Measurements from ENCODE around the gene PHLDB2. TPM values are rescaled to one million over a fixed set of nuclear protein-coding genes. Genes with fewer than 3 reads are reported as not detected.

PHLDB2 gene
- total and polyA plus RNA-seq, 3 experiments from 2014 or later = 1.9 to 8.1 (median 2.2) TPM

DNA sequence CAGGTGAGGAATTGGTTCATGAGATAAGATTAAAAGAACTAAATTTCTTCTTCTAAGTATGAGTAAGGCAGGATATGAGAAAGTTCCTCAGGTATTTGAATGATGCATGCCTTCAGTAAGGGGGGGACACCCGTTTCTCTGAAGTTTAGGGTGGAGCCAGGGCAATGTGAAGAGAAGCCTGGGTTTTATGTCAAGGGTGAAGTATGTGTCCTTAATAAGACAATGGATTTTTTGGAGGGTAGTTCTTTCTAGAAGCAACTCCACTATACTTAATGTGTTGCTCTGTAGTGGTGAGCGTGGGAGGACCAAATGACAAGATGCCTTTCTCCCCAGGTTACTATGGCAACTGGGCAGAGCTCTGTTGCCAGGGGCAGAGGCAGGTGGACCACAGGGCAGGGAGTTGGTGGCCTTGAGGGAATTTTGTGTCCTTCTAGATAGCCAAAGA lies 44.0 kb downstream of the PHLDB2 start:
- POLR2A ChIA-PET = no interaction called here
- Mint-ChIP-seq H3K4me3 (no peak overlapping the region), H3K4me1 (peaks cover 0 to 11% (median 2%) of the 10 kb centered on the region in 3 donors), H3K27me3 (peaks cover 0 to 3% of the 10 kb centered on the region in 2 donors), H3K27ac (peak overlapping the region in 1 of 8 donors; percentile 46), H3K36me3 (peaks cover 4 to 21% (median 6%) of the 10 kb centered on the region in 3 donors), H3K9me3 (no peaks in the 10 kb centered on the region)
- no peak for DNase-seq
- CTCF ChIA-PET = no interaction called here
- Histone ChIP-seq H3K4me1 (ENCODE audit: insufficient read depth, low read length) (no peaks in the 10 kb centered on the region), H3K27me3 (ENCODE audit: insufficient read depth, low read length, poor library complexity, severe bottlenecking) (no peaks in the 10 kb centered on the region), H3K27ac (ENCODE audit: low read depth, low read length) (no peak overlapping the region), H3K4me3 (ENCODE audit: low read length) (no peak overlapping the region), H3K36me3 (ENCODE audit: insufficient read depth, low read length) (no peaks in the 10 kb centered on the region), H3K9me3 (ENCODE audit: low read length) (no peaks in the 10 kb centered on the region)

DNA sequence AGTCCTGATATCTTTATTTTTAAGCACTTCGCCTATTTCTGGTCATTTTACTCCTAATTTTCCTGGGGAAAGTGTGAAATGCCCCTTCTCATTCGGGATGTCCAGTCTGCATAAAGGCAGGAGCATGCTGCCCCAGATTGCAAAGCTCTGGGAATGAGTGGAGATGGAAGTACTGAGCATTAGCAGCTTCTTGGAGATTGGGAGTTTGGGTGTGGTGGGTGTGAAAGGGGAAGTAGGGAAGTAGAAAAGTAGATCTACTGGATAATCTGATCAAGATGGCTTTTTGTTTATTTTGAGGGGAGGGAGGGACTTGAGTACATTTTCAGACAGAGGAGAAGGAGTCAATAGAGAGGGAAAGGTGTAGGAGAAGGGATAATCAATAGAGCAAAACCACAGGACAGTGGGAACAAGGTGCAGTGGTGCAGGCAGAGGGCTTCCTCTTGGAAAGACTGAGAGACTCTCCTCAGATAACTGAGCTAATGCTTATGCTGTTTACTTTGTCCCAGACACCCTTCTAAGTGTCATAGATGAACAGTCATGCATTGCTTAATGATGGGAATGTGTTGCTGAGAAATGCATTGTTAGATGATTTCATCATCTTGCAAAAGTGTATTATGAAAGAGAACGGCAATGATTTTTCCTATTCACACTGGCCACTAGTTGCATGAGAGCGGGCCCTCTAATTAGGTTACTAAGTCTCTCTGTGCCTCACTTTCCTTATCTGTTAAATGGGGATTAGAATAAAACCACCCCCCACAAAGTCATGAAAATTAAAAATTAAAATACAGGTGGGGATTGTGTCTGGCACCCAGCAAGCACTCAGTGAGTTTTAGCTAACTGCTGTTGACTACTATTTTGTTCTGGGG lies 45.5 kb downstream of the PHLDB2 start:
- Histone ChIP-seq H3K4me3 (ENCODE audit: low read length) (no peak overlapping the region), H3K4me1 (ENCODE audit: insufficient read depth, low read length) (no peaks in the 10 kb centered on the region), H3K27me3 (ENCODE audit: insufficient read depth, low read length, poor library complexity, severe bottlenecking) (no peaks in the 10 kb centered on the region), H3K27ac (ENCODE audit: low read depth, low read length) (no peak overlapping the region), H3K36me3 (ENCODE audit: insufficient read depth, low read length) (no peaks in the 10 kb centered on the region), H3K9me3 (ENCODE audit: low read length) (no peaks in the 10 kb centered on the region)
- Mint-ChIP-seq H3K4me1 (peaks cover 0 to 11% (median 0%) of the 10 kb centered on the region in 3 donors), H3K27me3 (peaks cover 0 to 3% of the 10 kb centered on the region in 2 donors), H3K27ac (peak overlapping the region in 2 of 8 donors; percentile 25 to 62), H3K4me3 (peak overlapping the region in 1 of 7 donors; percentile 24), H3K9me3 (no peaks in the 10 kb centered on the region), H3K36me3 (peaks cover 0 to 18% (median 8%) of the 10 kb centered on the region in 3 donors)
- CTCF ChIA-PET = no interaction called here
- POLR2A ChIA-PET = no interaction called here
- DNase-seq = no peak

DNA sequence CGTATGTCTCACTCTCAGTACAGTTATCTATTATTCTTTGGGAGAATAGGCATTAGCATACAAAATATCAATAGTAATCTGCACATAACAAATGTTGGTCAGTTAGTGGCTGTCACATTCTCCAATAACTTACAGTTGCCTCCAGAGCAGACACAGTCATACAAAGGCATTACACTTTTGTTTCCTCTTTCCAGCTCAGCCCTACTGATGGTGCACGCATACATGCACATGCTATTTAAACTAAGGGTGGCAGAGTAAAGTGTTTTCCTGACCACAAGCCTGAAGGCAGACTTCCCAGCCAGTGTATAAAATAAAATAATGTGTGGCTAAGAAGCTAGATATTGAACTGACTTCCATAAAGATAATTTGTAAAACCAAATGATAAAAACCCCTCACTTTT lies 47.6 kb downstream of the PHLDB2 start:
- peaks cover 9 to 12% (median 9%) of the 10 kb centered on the region in 3 donors for H3K4me1 Mint-ChIP-seq
- POLR2A ChIA-PET = no interaction called here

DNA sequence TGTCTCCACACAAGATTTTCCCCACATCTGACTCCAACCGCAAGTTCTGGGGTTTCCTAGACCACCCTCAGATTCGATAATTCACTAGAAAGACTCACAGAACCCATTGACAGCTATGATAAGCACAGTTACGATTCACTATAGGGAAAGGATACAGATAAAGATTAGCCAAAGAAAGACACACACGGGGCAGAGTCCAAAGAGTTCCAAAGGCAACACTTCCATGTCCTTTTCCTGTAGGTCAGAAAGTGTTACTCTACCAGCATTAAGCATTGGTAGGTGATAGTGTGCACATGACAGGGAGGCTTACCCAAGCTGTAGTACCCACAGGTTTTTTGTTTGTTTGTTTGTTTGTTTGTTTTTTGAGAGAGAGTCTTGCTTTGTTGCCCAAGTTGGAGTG lies 48.1 kb downstream of the PHLDB2 start:
- no peaks in the 10 kb centered on the region for H3K9me3 Mint-ChIP-seq
- H3K27me3 Mint-ChIP-seq = peaks cover 0 to 3% of the 10 kb centered on the region in 2 donors
- CTCF ChIA-PET = no interaction called here
- Histone ChIP-seq H3K36me3 (ENCODE audit: insufficient read depth, low read length) (no peaks in the 10 kb centered on the region), H3K27me3 (ENCODE audit: insufficient read depth, low read length, poor library complexity, severe bottlenecking) (no peaks in the 10 kb centered on the region), H3K27ac (ENCODE audit: low read depth, low read length) (no peak overlapping the region), H3K4me1 (ENCODE audit: insufficient read depth, low read length) (no peaks in the 10 kb centered on the region), H3K9me3 (ENCODE audit: low read length) (no peaks in the 10 kb centered on the region), H3K4me3 (ENCODE audit: low read length) (no peak overlapping the region)
- H3K27ac Mint-ChIP-seq = no peak overlapping the region
- H3K4me1 Mint-ChIP-seq = peaks cover 9 to 12% (median 9%) of the 10 kb centered on the region in 3 donors
- no peak overlapping the region for H3K4me3 Mint-ChIP-seq
- H3K36me3 Mint-ChIP-seq = peaks cover 0 to 14% (median 6%) of the 10 kb centered on the region in 3 donors
- DNase-seq = no peak
- POLR2A ChIA-PET = no interaction called here

More for the DNA sequence above, 47.6 kb downstream of the PHLDB2 start:
- Mint-ChIP-seq H3K36me3 (peaks cover 0 to 14% (median 6%) of the 10 kb centered on the region in 3 donors), H3K27ac (no peak overlapping the region), H3K27me3 (peaks cover 0 to 3% of the 10 kb centered on the region in 2 donors), H3K4me3 (no peak overlapping the region), H3K9me3 (no peaks in the 10 kb centered on the region)
- no peaks in the 10 kb centered on the region for H3K4me1 ChIP-seq (ENCODE audit: insufficient read depth, low read length)
- no peak for DNase-seq
- H3K36me3 ChIP-seq (ENCODE audit: insufficient read depth, low read length) = no peaks in the 10 kb centered on the region
- no peaks in the 10 kb centered on the region for H3K27me3 ChIP-seq (ENCODE audit: insufficient read depth, low read length, poor library complexity, severe bottlenecking)
- H3K4me3 ChIP-seq (ENCODE audit: low read length) = no peak overlapping the region
- no peaks in the 10 kb centered on the region for H3K9me3 ChIP-seq (ENCODE audit: low read length)
- H3K27ac ChIP-seq (ENCODE audit: low read depth, low read length) = no peak overlapping the region
- CTCF ChIA-PET = no interaction called here

DNA sequence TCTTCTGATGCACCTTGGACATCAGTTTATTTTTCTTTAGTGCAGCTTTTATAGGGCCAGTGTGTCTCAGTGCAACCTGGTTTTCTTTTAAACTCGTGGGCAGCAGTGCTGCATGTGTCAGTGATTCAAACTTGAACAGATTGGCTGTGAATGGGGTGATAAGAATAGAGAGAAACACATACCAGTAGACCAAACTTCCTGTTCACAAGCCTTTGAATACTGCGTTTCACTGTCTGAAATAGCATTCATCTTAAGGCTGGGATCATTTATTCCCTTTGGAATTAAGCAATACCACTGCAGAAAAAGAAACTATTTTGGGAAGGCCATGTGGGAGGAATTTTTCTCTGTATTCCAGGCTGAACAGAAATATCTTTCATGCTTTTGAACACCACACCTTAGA lies 51.7 kb downstream of the PHLDB2 start:
- Histone ChIP-seq H3K9me3 (ENCODE audit: low read length) (no peaks in the 10 kb centered on the region), H3K36me3 (ENCODE audit: insufficient read depth, low read length) (no peaks in the 10 kb centered on the region), H3K4me3 (ENCODE audit: low read length) (no peak overlapping the region), H3K27me3 (ENCODE audit: insufficient read depth, low read length, poor library complexity, severe bottlenecking) (no peaks in the 10 kb centered on the region), H3K27ac (ENCODE audit: low read depth, low read length) (no peak overlapping the region), H3K4me1 (ENCODE audit: insufficient read depth, low read length) (no peaks in the 10 kb centered on the region)
- Mint-ChIP-seq H3K9me3 (no peaks in the 10 kb centered on the region), H3K27ac (peak overlapping the region in 3 of 8 donors; percentile 48 to 73 (median 52)), H3K4me3 (no peak overlapping the region), H3K4me1 (peaks cover 8 to 9% (median 9%) of the 10 kb centered on the region in 3 donors), H3K36me3 (peaks cover 4 to 32% (median 15%) of the 10 kb centered on the region in 3 donors), H3K27me3 (peaks cover 0 to 3% of the 10 kb centered on the region in 2 donors)
- CTCF ChIA-PET = no interaction called here
- DNase-seq = no peak
- POLR2A ChIA-PET = no interaction called here

DNA sequence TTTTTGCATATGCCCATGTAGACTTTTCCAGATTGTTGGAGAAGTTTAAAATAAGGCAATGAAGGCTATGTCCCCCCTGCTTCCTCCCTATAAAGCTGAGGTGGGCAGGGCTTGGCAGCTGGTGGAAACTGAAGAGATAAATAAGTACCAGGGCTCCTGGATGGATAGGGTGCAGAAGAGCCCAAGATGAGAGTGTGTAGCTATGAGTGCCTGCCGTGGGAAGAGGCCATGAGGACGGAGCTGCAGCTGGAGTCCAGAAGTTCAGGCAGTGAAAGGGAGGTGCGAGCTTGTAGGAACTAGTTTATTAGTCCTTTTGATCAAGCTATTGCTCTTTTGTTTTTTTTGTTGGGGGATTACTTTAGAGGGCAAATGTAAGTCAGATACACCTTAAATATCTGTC lies 52.4 kb downstream of the PHLDB2 start:
- Mint-ChIP-seq H3K27ac (no peak overlapping the region), H3K4me1 (peaks cover 8 to 9% (median 9%) of the 10 kb centered on the region in 3 donors), H3K36me3 (peaks cover 8 to 38% (median 19%) of the 10 kb centered on the region in 3 donors), H3K27me3 (peaks cover 0 to 3% of the 10 kb centered on the region in 2 donors), H3K9me3 (no peaks in the 10 kb centered on the region), H3K4me3 (no peak overlapping the region)
- DNase-seq = no peak
- Histone ChIP-seq H3K27ac (ENCODE audit: low read depth, low read length) (no peak overlapping the region), H3K36me3 (ENCODE audit: insufficient read depth, low read length) (no peaks in the 10 kb centered on the region), H3K4me3 (ENCODE audit: low read length) (no peak overlapping the region), H3K4me1 (ENCODE audit: insufficient read depth, low read length) (no peaks in the 10 kb centered on the region), H3K9me3 (ENCODE audit: low read length) (no peaks in the 10 kb centered on the region), H3K27me3 (ENCODE audit: insufficient read depth, low read length, poor library complexity, severe bottlenecking) (no peaks in the 10 kb centered on the region)
- POLR2A ChIA-PET = no interaction called here
- CTCF ChIA-PET = no interaction called here

DNA sequence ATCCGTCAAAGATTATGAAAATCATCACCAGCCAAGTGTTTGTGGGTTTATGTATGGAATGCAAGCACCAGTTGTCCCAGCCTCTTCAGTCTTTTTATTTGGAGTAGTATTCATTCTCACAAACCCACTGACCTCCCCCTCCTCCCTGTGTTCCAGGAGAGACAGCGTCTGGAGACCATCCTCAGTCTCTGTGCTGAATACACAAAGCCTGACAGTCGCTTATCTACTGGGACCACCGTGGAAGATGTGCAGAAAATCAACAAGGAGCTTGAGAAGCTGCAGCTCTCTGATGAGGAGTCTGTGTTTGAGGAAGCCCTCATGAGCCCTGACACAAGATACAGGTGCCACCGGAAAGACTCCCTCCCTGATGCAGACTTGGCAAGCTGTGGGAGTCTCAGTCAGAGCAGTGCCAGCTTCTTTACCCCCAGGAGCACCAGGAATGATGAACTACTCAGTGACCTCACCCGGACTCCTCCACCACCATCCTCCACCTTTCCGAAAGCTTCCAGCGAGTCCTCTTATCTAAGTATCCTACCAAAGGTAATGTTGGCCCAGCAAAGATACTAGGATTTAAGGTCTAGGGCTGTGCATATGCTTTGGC lies 54.2 kb downstream of the PHLDB2 start:
- Mint-ChIP-seq H3K36me3 (peaks cover 11 to 46% (median 24%) of the 10 kb centered on the region in 3 donors), H3K9me3 (no peaks in the 10 kb centered on the region), H3K4me1 (peaks cover 8 to 9% (median 9%) of the 10 kb centered on the region in 3 donors), H3K4me3 (no peak overlapping the region), H3K27ac (peak overlapping the region in 1 of 8 donors; percentile 49), H3K27me3 (no peaks in the 10 kb centered on the region)
- ChIA-PET CTCF (interaction anchor here (0.7 kb wide), 1 partner anchor 360 kb away, joined by 3 read pairs; no protein-coding TSS in a partner anchor), POLR2A (no interaction called here)
- no peaks in the 10 kb centered on the region for H3K36me3 ChIP-seq (ENCODE audit: insufficient read depth, low read length)
- H3K9me3 ChIP-seq (ENCODE audit: low read length) = no peaks in the 10 kb centered on the region
- no peak for DNase-seq
- H3K27me3 ChIP-seq (ENCODE audit: insufficient read depth, low read length, poor library complexity, severe bottlenecking) = no peaks in the 10 kb centered on the region
- no peak overlapping the region for H3K27ac ChIP-seq (ENCODE audit: low read depth, low read length)
- H3K4me3 ChIP-seq (ENCODE audit: low read length) = no peak overlapping the region
- no peaks in the 10 kb centered on the region for H3K4me1 ChIP-seq (ENCODE audit: insufficient read depth, low read length)

DNA sequence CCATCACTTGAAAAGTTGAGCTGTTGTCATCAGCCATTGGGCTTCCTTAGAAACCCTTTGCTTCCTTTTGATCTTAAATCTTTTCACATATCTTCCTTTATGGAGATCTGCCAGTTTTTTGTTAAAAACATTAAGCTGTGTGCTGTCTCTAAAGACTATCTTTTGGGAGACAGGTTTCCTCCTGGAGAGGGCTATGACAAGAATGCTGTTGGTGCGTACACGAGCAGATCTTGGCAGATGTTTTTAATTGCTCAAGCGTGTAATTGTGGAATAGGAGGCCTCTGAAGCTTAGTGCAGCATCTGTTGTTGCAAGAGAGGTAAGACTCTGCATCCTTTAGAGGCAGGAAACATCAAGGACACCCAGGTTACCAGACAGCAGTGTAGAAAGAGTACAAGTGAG lies 56.8 kb downstream of the PHLDB2 start:
- H3K27me3 ChIP-seq (ENCODE audit: insufficient read depth, low read length, poor library complexity, severe bottlenecking) = no peaks in the 10 kb centered on the region
- H3K4me1 Mint-ChIP-seq = peaks cover under 1 to 2% (median 1%) of the 10 kb centered on the region in 3 donors
- peaks cover 27 to 70% (median 42%) of the 10 kb centered on the region in 3 donors for H3K36me3 Mint-ChIP-seq
- no peaks in the 10 kb centered on the region for H3K27me3 Mint-ChIP-seq
- H3K4me3 ChIP-seq (ENCODE audit: low read length) = no peak overlapping the region
- H3K9me3 ChIP-seq (ENCODE audit: low read length) = no peaks in the 10 kb centered on the region
- no peaks in the 10 kb centered on the region for H3K36me3 ChIP-seq (ENCODE audit: insufficient read depth, low read length)
- no peak overlapping the region for H3K4me3 Mint-ChIP-seq
- ChIA-PET CTCF (interaction anchor here (0.8 kb wide), 1 partner anchor 10 kb away, joined by 3 read pairs; no protein-coding TSS in a partner anchor), POLR2A (no interaction called here)
- H3K4me1 ChIP-seq (ENCODE audit: insufficient read depth, low read length) = no peaks in the 10 kb centered on the region
- H3K9me3 Mint-ChIP-seq = no peaks in the 10 kb centered on the region
- H3K27ac ChIP-seq (ENCODE audit: low read depth, low read length) = no peak overlapping the region
- no peak for DNase-seq
- H3K27ac Mint-ChIP-seq = no peak overlapping the region

Data from CD8-positive, alpha-beta memory T cell (primary cell).